Ovary (tissue), 9 donors: ENCODE data around the gene MAML1. TPM values are rescaled to one million over a fixed set of nuclear protein-coding genes. Genes with fewer than 3 reads are reported as not detected.

Experiments used
- DNase-seq, 5 donors: peaks; one replicate each; pipeline ENCODE4 v3.0.0-alpha.2; 2019 to 2020
- H3K27ac ChIP-seq, 2 donors: fragments of 200-600 bp; one replicate each; pipeline versions ENCODE4 v1.5.1 to v1.8.0; 2019 to 2022
- H3K27me3 ChIP-seq: fragments of 200-600 bp; one replicate; pipeline ENCODE4 v1.8.0; 2022
- H3K36me3 ChIP-seq: fragments of 200-600 bp; sonication (generic); one replicate; pipeline ENCODE4 v1.5.1; 2019
- H3K4me1 ChIP-seq: one replicate; pipeline ENCODE4 v1.8.1; 2013; ENCODE audit warnings: mild to moderate bottlenecking, moderate library complexity; ENCODE audit not compliant: insufficient read depth
- H3K4me3 ChIP-seq: fragments of 200-600 bp; sonication (generic); one replicate; pipeline ENCODE4 v1.5.1; 2017
- H3K9me3 ChIP-seq, 2 donors: fragments of 200-600 bp in 1 of 2; sonication (generic) in 1 of 2; one replicate each; pipeline versions ENCODE4 v1.5.1 to v1.8.1; 2013 to 2019; ENCODE audit warnings: mild to moderate bottlenecking in 1 of 2, moderate library complexity in 1 of 2
- CTCF ChIP-seq, 3 donors: fragments of 450-650 bp in 2 of 3; fragments of 200-600 bp in 1 of 3; IDR thresholded peaks; one replicate each; pipeline versions ENCODE4 v1.5.1 to v1.8.0; 2016 to 2022; ENCODE audit warnings: antibody characterized with exemption in 3 of 3, mild to moderate bottlenecking in 1 of 3
- EP300 ChIP-seq: sonication (generic); formaldehyde crosslinking; IDR thresholded peaks from one replicate; pipeline ENCODE4 v1.6.1; 2017; ENCODE audit warnings: antibody characterized with exemption
- POLR2A ChIP-seq: fragments of 450-650 bp; IDR thresholded peaks from one replicate; pipeline ENCODE4 v1.6.1; 2017; ENCODE audit warnings: antibody characterized with exemption, mild to moderate bottlenecking, moderate library complexity
- WGBS, 3 donors: extraction: QIAGEN DNeasy Blood & Tissue Kit in 1 of 3; methylation state at CpG; one replicate each; pipeline versions ENCODE4 v1.1.5 to v1.1.7; 2013 to 2017; 5-methylcytosine and 5-hydroxymethylcytosine counted together
- intact Hi-C, 4 donors: fragments of 100-400 bp; cut with DNase I; formaldehyde crosslinking; loops; one replicate each; pipeline versions ENCODE4 v1.11.0 to v1.15.1; 2022 to 2023
- polyA plus RNA-seq, 2 donors: library from polyadenylated mRNA; stranded (reverse); fragments of 200-250 nt in 1 of 2; fragments of 350-450 nt in 1 of 2; fragmentation: Illumina TruSeq in 1 of 2; extraction: RNeasy Lipid Tissue Mini Kit (QIAGEN cat#74804) in 1 of 2; gene quantifications; one replicate each; pipeline ENCODE4 v1.2.3, GENCODE V29; 2013 to 2014
- total RNA-seq, 7 donors: library from RNA; depleted of rRNA in 2 of 7; stranded (reverse); fragments of >200 nt in 2 of 7; fragmentation: NEBNext Ultra II Directional in 3 of 7; extraction: Animal tissue kit (Norgen Biotek cat#: 25700) in 3 of 7; gene quantifications; one replicate each; pipeline versions ENCODE4 v1.1.0 to v1.2.4, GENCODE V29; 2016 to 2023
- donor health status: DM: no; HTN: no; CAD: no; lungs with moderate emphysema.
- donor health status: DM: no; HTN: no; CAD: no.
- donor health status: Bipolar disorder and iron deficiency.
- donor health status: DM: yes; HTN: yes; CAD: no.
- donor health status: DM: no; HTN: no; CAD: no.
- donor health status: DM: yes; HTN: yes; CAD: no.

MAML1 gene
- total and polyA plus RNA-seq, 9 donors, result 18.4 to 40.1 (median 29.9) TPM

- Histone ChIP-seq H3K4me1 (no peaks in the 10 kb centered on the region), H3K4me3 (no peak overlapping the region), H3K27ac (no peak overlapping the region), H3K9me3 (no peaks in the 10 kb centered on the region), H3K36me3 (no peaks in the 10 kb centered on the region), H3K27me3 (no peaks in the 10 kb centered on the region)
- no peak for DNase-seq
- 93 to 97% (median 96%) methylated on average over 5 of the region's 5 CpGs for WGBS, 3 donors
- intact Hi-C loops, result loop anchor here in 1 of 4 donors (10.0 kb wide), 1 partner anchor 135 kb away; the partner anchor contains the start of gene TBC1D9B
- no peak for TF ChIP-seq CTCF (IDR thresholded peaks at IDR 0.05)
- no peak for TF ChIP-seq POLR2A
- TF ChIP-seq EP300, result no peak
Measured at GRCh38 chr5:179769796-179770195, 37.2 kb downstream of the MAML1 start.

- no peaks in the 10 kb centered on the region for H3K27me3 ChIP-seq
- intact Hi-C loops, result no loop called here
Measured at GRCh38 chr5:179771311-179771895, 38.8 kb downstream of the MAML1 start.

GRCh38 chr5:179772351-179772750, 39.7 kb downstream of the MAML1 start:
- intact Hi-C loops, result no loop called here
- H3K36me3 ChIP-seq, result no peaks in the 10 kb centered on the region

More at GRCh38 chr5:179771311-179771895, 38.8 kb downstream of the MAML1 start:
- Histone ChIP-seq H3K9me3 (no peaks in the 10 kb centered on the region), H3K36me3 (no peaks in the 10 kb centered on the region), H3K27ac (no peak overlapping the region), H3K4me3 (no peak overlapping the region), H3K4me1 (no peaks in the 10 kb centered on the region)
- DNase-seq, result no peak
- WGBS, 3 donors, result 84 to 90% (median 89%) methylated on average over 4 of the region's 4 CpGs
- TF ChIP-seq POLR2A (no peak), EP300 (no peak), CTCF (IDR thresholded peaks at IDR 0.05) (no peak)

GRCh38 chr5:179773686-179774040, 41.0 kb downstream of the MAML1 start:
- no peak for DNase-seq
- intact Hi-C loops, result no loop called here
- 91 to 93% (median 92%) methylated on average over 9 of the region's 9 CpGs for WGBS, 3 donors
- Histone ChIP-seq H3K27ac (no peak overlapping the region), H3K4me1 (no peaks in the 10 kb centered on the region), H3K9me3 (no peaks in the 10 kb centered on the region), H3K4me3 (no peak overlapping the region), H3K36me3 (no peaks in the 10 kb centered on the region), H3K27me3 (no peaks in the 10 kb centered on the region)
- TF ChIP-seq CTCF (IDR thresholded peaks at IDR 0.05) (no peak), POLR2A (no peak), EP300 (no peak)

More at GRCh38 chr5:179772351-179772750, 39.7 kb downstream of the MAML1 start:
- Histone ChIP-seq H3K27ac (no peak overlapping the region), H3K4me1 (no peaks in the 10 kb centered on the region), H3K4me3 (no peak overlapping the region), H3K9me3 (no peaks in the 10 kb centered on the region), H3K27me3 (no peaks in the 10 kb centered on the region)
- no peak for DNase-seq
- WGBS, 3 donors, result 89 to 93% (median 91%) methylated on average over 6 of the region's 6 CpGs
- no peak for TF ChIP-seq POLR2A
- TF ChIP-seq EP300, result no peak
- no peak for TF ChIP-seq CTCF (IDR thresholded peaks at IDR 0.05)
